ENCODE measurements around the gene GTSE1.
"Not testable (repeated sequence)": the region's sequence is repeated elsewhere in the genome, so short reads cannot be mapped to it uniquely, and the experiment has no call there.

The GTSE1 gene

DNA sequence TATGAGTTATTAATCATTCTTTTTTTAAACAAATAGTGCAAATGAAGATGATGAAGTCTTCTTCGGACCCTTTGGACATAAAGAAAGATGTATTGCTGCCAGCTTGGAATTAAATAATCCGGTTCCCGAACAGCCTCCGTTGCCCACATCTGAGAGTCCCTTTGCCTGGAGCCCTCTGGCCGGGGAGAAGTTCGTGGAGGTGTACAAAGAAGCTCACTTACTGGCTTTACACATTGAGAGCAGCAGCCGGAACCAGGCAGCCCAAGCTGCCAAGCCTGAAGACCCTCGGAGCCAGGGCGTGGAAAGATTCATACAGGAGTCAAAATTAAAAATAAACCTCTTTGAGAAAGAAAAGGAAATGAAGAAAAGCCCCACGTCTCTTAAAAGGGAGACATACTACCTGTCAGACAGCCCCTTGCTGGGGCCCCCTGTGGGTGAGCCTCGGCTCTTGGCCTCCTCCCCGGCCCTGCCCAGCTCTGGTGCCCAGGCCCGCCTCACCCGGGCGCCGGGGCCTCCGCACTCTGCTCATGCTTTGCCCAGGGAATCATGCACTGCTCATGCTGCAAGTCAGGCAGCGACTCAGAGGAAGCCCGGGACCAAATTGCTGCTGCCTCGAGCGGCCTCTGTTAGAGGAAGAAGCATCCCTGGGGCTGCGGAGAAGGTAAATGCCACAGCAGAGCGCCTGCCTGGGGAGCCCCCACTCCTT, 11.8 kb downstream of the GTSE1 start:
- no peak for DNase-seq (ENCODE audit: low read depth)
- H3K4me3 ChIP-seq (ENCODE audit: control insufficient read depth, low read depth, low read length) = no peak overlapping the region
- no peak for TF ChIP-seq CTCF (IDR thresholded peaks at IDR 0.05; ENCODE audit: control insufficient read depth, insufficient read depth, low read depth, low read length, missing control alignments)

DNA sequence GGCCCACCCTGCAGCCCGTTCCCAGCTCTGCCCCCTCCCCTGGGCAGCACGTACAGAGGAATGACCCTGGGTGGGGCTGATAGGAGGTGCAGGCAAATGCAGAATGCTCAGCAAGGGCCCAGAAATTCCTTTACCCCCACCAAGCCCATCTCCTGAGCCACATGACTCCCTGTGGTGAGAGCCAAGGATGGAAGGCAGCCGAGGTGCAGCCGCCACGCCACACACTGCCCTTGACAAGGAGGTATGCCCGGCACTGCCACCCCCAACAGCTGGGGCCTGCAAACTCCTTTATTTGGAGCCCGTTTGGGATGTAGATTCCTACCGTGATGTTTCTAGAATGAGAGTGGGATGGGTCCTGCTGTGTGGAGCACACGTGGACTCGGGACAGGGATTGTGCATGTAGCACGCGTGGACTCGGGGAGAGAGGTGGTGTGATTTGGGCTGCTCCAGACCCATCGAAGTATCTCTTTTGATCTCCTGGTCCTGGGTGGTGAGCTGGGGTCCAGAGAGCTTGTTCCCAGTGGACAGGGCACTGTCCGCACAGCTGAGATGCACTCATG, 12.9 kb downstream of the GTSE1 start:
- H3K4me3 ChIP-seq (ENCODE audit: control insufficient read depth, low read depth, low read length) = no peak overlapping the region
- TF ChIP-seq CTCF (IDR thresholded peaks at IDR 0.05; ENCODE audit: control insufficient read depth, insufficient read depth, low read depth, low read length, missing control alignments) = no peak
- DNase-seq (ENCODE audit: low read depth) = no peak

DNA sequence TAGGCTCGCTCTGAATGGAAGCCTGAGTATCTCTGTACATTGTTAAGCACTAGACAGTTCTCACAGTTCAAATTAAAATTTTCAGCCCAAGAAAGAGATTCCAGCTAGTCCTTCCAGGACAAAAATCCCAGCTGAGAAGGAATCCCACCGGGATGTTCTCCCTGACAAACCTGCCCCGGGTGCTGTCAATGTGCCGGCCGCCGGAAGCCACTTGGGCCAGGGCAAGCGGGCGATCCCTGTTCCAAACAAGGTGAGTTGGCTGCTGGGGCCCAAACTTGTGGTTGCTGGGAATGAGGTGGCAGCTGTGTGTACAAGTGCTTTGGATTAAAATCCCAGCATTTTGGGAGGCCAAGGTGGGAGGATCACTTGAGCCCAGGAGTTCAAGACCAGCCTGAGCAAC, 15.4 kb downstream of the GTSE1 start:
- H3K4me3 ChIP-seq (ENCODE audit: control insufficient read depth, low read depth, low read length) = no peak overlapping the region
- no peak for TF ChIP-seq CTCF (IDR thresholded peaks at IDR 0.05; ENCODE audit: control insufficient read depth, insufficient read depth, low read depth, low read length, missing control alignments)
- DNase-seq (ENCODE audit: low read depth) = no peak

DNA sequence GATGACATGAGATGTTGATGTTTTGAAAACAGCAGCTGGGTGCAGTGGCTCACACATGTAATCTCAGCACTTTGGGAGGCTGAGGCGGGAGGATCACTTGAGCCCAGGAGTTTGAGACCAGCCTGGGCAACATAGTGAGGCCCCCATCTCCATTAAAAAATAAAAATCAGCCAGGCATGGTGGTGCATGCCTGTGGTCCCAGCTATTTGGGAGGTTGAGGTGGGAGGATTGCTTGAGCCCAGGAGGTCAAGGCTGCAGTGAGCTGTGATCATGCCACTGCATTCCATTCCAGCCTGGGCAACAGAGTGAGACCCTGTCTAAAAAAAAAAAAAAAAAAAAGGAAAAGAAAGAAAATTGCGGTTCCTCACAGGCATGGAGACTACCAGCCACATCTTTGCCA, 16.2 kb downstream of the GTSE1 start:
- H3K4me3 ChIP-seq (ENCODE audit: control insufficient read depth, low read depth, low read length); DNase-seq (ENCODE audit: low read depth): not testable (repeated sequence)

DNA sequence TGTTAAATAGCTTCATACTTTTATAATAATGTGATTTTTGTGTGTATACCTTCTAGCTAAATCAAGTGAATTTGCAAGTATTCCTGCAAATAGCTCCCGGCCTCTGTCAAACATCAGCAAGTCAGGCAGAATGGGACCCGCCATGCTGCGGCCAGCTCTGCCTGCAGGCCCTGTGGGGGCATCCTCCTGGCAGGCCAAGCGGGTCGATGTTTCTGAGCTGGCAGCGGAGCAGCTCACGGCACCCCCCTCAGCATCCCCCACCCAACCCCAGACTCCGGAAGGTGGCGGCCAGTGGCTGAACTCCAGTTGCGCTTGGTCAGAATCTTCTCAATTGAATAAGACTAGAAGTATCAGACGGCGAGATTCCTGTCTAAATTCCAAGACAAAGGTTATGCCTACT, 19.3 kb downstream of the GTSE1 start:
- H3K4me3 ChIP-seq (ENCODE audit: control insufficient read depth, low read depth, low read length) = no peak overlapping the region
- DNase-seq (ENCODE audit: low read depth) = no peak
- TF ChIP-seq CTCF (IDR thresholded peaks at IDR 0.05; ENCODE audit: control insufficient read depth, insufficient read depth, low read depth, low read length, missing control alignments) = no peak

- no peak for DNase-seq (ENCODE audit: low read depth)
- no peak overlapping the region for H3K4me3 ChIP-seq (ENCODE audit: control insufficient read depth, low read depth, low read length)
Observed at GRCh38 chr22:46317646-46318045, 21.0 kb downstream of the GTSE1 start.

More at GRCh38 chr22:46317646-46318045, 21.0 kb downstream of the GTSE1 start:
- TF ChIP-seq CTCF (IDR thresholded peaks at IDR 0.05; ENCODE audit: control insufficient read depth, insufficient read depth, low read depth, low read length, missing control alignments) = no peak

All from AG09309 (cell line).